Heart left ventricle (tissue), 16 donors: Measurements from ENCODE around the gene KLHDC8A. TPM values are rescaled to one million over a fixed set of nuclear protein-coding genes. Genes with fewer than 3 reads are reported as not detected.
A peak's percentile ranks its signal among the peaks of the same experiment; 100 is the strongest.

Experiments used
- ATAC-seq, 4 donors: fragments of 200-7000 bp; cut with Tn5 transposase; one replicate each; pipeline ENCODE4 v1.9.1; 2020 to 2022; ENCODE audit warnings: moderate library complexity in 4 of 4, mild to moderate bottlenecking in 3 of 4, moderate number of reproducible peaks in 1 of 4
- DNase-seq, 5 donors: peaks; one replicate each; pipeline ENCODE4 v3.0.0-alpha.2; 2020
- H3K27ac ChIP-seq, 12 donors: fragments of 200-600 bp; sonication (generic) in 4 of 12; one replicate each; pipeline versions ENCODE4 v1.5.0 to v1.8.0; 2016 to 2022; ENCODE audit warnings: mild to moderate bottlenecking in 2 of 12
- H3K27me3 ChIP-seq, 9 donors: fragments of 200-600 bp; sonication (generic) in 2 of 9; one replicate each; pipeline versions ENCODE4 v1.5.1 to v1.8.0; 2016 to 2022; ENCODE audit warnings: mild to moderate bottlenecking in 3 of 9
- H3K36me3 ChIP-seq, 9 donors: fragments of 200-600 bp; sonication (generic) in 2 of 9; one replicate each; pipeline versions ENCODE4 v1.5.0 to v1.8.0; 2018 to 2022; ENCODE audit warnings: mild to moderate bottlenecking in 2 of 9
- H3K4me1 ChIP-seq, 12 donors: fragments of 200-600 bp; sonication (generic) in 4 of 12; one replicate each; pipeline versions ENCODE4 v1.5.0 to v1.8.0; 2016 to 2022; ENCODE audit warnings: mild to moderate bottlenecking in 3 of 12
- H3K4me3 ChIP-seq, 12 donors: fragments of 200-600 bp; sonication (generic) in 4 of 12; one replicate each; pipeline versions ENCODE4 v1.5.0 to v1.8.0; 2017 to 2022; ENCODE audit warnings: mild to moderate bottlenecking in 9 of 12, moderate library complexity in 4 of 12
- H3K9me3 ChIP-seq, 12 donors: fragments of 200-600 bp; sonication (generic) in 4 of 12; one replicate each; pipeline versions ENCODE4 v1.5.0 to v1.8.0; 2016 to 2022; ENCODE audit warnings: mild to moderate bottlenecking in 1 of 12
- POLR2A ChIP-seq, 2 donors: fragments of 450-650 bp; IDR thresholded peaks; one replicate each; pipeline ENCODE4 v1.6.1; 2017; ENCODE audit warnings: antibody characterized with exemption in 2 of 2, mild to moderate bottlenecking in 2 of 2, moderate library complexity in 2 of 2
- WGBS, 4 donors: extraction: QIAGEN DNeasy Blood & Tissue Kit in 2 of 4; methylation state at CpG; one replicate each; pipeline versions ENCODE4 v1.1.5 to v1.1.7; 2013 to 2018; 5-methylcytosine and 5-hydroxymethylcytosine counted together
- intact Hi-C, 10 donors: fragments of 100-400 bp; cut with DNase I; formaldehyde crosslinking; loops; one replicate each; pipeline versions ENCODE4 v1.11.1 to v1.14.2; 2022
- polyA plus RNA-seq, 2 donors: library from polyadenylated mRNA; stranded (reverse); fragments of 200-250 nt; gene quantifications; one replicate each; pipeline ENCODE4 v1.2.3, GENCODE V29; 2013
- total RNA-seq, 9 donors: library from RNA; depleted of rRNA in 2 of 9; stranded (reverse); fragments of >200 nt in 2 of 9; fragmentation: NEBNext Ultra II Directional in 3 of 9; extraction: Animal tissue kit (Norgen Biotek cat#: 25700) in 3 of 9; gene quantifications; one replicate each; pipeline versions ENCODE4 v1.1.0 to v1.2.4, GENCODE V29; 2016 to 2023
- TF ChIP-seq, protein P1 (sequence below), 12 donors: fragments of 200-600 bp; sonication (generic) in 4 of 12; IDR thresholded peaks; one replicate each; pipeline versions ENCODE4 v1.5.0 to v1.8.0; 2018 to 2022; ENCODE audit warnings: antibody characterized with exemption in 12 of 12, mild to moderate bottlenecking in 5 of 12
- donor health status: ischemic (EF 13 %, LVEDD 7.1; RV severe dilation, severe dysfunction).
- donor health status: healthy with polysubstance abuse.
- donor health status: DM: no; HTN: yes; CAD: no.
- donor health status: DM: no; HTN: no; CAD: no.
- donor health status: ischemic (EF 25% LVEDD 6.9; RV normal size, moderate dysfunction).
- donor health status: ischemic (EF 25% LVEDD 5.7; RV mildly dilated, moderate dysfunction).
- donor health status: healthy.
- donor health status: DM: yes; HTN: yes; CAD: no.
- donor health status: ischemic (EF 35%, LVEDD 5.7; RV mildly dilated, moderate dysfunction).
- donor health status: nonischemic (EF 11% LVEDD 7.7; RV severe dilation, severe dysfunction).
- donor health status: DM: yes; HTN: yes; CAD: no.
- donor health status: PGD.
- donor health status: ischemic (EF 29% LVEDD 5.4; RV normal size, mild dysfunction).
- donor health status: nonischemic (EF 23%, LVEDD 6.1; RV moderate dilation, normal function).

The KLHDC8A gene
- total and polyA plus RNA-seq, 11 donors, result 0.14 to 0.30 (median 0.18) TPM; not detected in 8

DNA sequence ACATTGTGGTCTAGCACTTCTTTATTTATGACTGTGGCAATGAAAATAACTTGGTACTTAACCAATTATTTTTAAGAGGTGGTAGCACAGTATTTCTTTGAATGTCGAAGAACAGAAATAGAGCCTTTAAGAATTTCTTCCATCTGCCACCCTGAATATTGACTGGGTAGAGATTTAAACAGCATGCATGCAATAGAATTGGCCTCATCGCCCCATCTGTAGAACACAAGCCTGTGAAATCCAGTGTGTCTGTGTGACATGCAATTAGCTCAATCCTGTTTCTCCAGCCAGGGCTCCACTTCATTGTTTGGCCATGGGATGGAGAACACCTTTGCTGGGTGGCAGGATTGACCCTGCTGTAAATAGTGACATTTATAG, 17.1 kb upstream of the KLHDC8A start:
- H3K27ac ChIP-seq, result no peak overlapping the region
- DNase-seq (no peak), ATAC-seq (no peak)
- intact Hi-C loops, result no loop called here
- TF ChIP-seq, protein P1, sequence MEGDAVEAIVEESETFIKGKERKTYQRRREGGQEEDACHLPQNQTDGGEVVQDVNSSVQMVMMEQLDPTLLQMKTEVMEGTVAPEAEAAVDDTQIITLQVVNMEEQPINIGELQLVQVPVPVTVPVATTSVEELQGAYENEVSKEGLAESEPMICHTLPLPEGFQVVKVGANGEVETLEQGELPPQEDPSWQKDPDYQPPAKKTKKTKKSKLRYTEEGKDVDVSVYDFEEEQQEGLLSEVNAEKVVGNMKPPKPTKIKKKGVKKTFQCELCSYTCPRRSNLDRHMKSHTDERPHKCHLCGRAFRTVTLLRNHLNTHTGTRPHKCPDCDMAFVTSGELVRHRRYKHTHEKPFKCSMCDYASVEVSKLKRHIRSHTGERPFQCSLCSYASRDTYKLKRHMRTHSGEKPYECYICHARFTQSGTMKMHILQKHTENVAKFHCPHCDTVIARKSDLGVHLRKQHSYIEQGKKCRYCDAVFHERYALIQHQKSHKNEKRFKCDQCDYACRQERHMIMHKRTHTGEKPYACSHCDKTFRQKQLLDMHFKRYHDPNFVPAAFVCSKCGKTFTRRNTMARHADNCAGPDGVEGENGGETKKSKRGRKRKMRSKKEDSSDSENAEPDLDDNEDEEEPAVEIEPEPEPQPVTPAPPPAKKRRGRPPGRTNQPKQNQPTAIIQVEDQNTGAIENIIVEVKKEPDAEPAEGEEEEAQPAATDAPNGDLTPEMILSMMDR (IDR thresholded peaks at IDR 0.05), result no peak
- TF ChIP-seq POLR2A (IDR thresholded peaks at IDR 0.05), result no peak
- no peaks in the 10 kb centered on the region for H3K9me3 ChIP-seq
- peaks cover 0 to 14% (median 0%) of the 10 kb centered on the region in 12 donors for H3K4me1 ChIP-seq
- no peaks in the 10 kb centered on the region for H3K36me3 ChIP-seq
- H3K4me3 ChIP-seq, result no peak overlapping the region
- peaks cover 0 to 32% (median 4%) of the 10 kb centered on the region in 9 donors for H3K27me3 ChIP-seq
- 86 to 95% (median 91%) methylated on average over 2 of the region's 2 CpGs for WGBS, 4 donors

DNA sequence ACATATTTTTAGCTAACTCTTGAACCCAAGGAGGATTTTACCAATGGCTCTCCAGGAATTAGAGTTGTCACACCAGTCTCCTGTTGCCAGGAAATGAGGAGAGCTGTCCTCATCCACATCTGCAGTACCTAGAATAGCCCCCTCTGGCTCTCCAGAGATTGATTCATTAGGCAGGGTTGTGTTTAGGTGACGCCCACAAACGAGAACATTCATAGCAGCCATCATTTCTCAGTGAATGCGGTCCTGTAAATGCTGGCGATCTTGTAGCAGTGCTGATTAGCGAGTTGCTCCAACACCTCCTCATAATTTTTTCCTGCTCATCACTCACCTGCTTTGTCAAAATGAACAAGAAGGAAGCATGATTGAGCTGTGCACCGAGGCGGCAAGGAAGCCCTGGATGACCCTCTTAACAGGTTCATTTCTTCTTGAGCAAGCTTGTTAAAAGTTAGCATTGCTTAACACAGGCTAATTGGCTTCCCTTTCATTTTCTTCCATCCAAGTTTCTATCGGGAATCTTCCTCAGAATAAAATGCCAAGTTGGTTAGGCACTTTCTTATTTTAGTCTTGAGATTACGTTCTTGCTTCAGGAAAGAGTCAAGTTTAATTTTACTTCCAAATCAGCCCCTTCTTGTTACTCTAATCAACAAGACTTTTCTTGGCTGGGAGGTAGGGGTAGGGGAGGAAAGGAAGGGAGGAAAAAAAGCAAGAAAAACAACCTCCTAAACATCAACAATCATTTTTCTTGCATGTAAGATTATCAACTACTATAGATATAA, 16.5 kb upstream of the KLHDC8A start:
- Histone ChIP-seq H3K4me1 (peaks cover 0 to 14% (median 0%) of the 10 kb centered on the region in 12 donors), H3K36me3 (no peaks in the 10 kb centered on the region), H3K4me3 (no peak overlapping the region), H3K27ac (no peak overlapping the region), H3K27me3 (peaks cover 0 to 29% (median 4%) of the 10 kb centered on the region in 9 donors), H3K9me3 (no peaks in the 10 kb centered on the region)
- 42 to 52% (median 47%) methylated on average over 9 of the region's 9 CpGs for WGBS, 4 donors
- DNase-seq (no peak), ATAC-seq (peak in 1 of 4 donors; percentile 28)
- TF ChIP-seq, protein P1 (IDR thresholded peaks at IDR 0.05), result no peak
- TF ChIP-seq POLR2A (IDR thresholded peaks at IDR 0.05), result no peak
- intact Hi-C loops, result no loop called here

DNA sequence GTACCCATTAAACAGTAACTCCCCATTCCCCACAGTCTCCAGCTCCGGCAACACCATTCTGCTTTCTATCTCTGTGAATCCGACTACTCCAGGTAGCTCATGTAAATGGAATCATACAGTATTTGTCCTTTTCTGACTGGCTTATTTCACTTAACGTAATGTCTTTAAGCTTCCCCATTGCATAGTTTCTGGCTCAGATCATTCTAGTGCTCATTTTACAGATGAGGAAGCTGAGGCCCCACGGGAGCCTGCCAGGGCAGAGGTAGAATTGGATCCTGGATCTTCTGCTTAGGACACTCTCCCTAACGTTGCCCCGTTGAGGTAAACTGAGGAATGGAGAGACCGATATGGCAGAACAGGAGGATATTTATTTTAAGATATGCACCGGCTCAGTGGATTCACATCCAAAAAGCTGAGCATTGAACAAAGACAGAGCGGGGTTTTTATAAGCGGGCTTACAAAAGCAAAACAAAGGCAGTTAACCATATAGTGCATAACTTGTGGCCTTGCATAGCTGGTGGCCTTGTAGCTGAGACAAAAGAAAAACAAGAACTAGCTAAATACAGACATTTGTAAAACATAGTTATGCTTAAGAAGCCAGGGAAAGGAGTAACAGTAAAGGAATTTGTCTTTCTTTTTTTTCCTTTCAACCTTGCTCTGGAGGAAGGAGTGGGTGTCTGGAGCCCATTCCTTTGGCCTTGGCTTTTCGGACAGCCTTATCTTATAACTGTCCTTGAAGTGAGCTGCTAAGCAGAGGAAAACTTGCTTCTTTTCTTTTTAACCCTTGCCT, 15.3 kb upstream of the KLHDC8A start:
- no peak for DNase-seq
- H3K27ac ChIP-seq, result peak overlapping the region in 1 of 12 donors; percentile 41

More for the DNA sequence above, 15.3 kb upstream of the KLHDC8A start:
- intact Hi-C loops, result no loop called here
- 54 to 64% (median 58%) methylated on average over 11 of the region's 11 CpGs for WGBS, 4 donors
- ATAC-seq, result peak in 1 of 4 donors; percentile 67
- Histone ChIP-seq H3K36me3 (no peaks in the 10 kb centered on the region), H3K9me3 (no peaks in the 10 kb centered on the region), H3K27me3 (peaks cover 0 to 24% (median 4%) of the 10 kb centered on the region in 9 donors), H3K4me1 (peaks cover 0 to 14% (median 0%) of the 10 kb centered on the region in 12 donors), H3K4me3 (no peak overlapping the region)
- TF ChIP-seq, protein P1 (IDR thresholded peaks at IDR 0.05), result no peak
- no peak for TF ChIP-seq POLR2A (IDR thresholded peaks at IDR 0.05)
